AG04450 (cell line): Measurements from ENCODE around the gene NTM. TPM values are rescaled to one million over a fixed set of nuclear protein-coding genes. Genes with fewer than 3 reads are reported as not detected.

ENCODE experiments used
- CTCF ChIA-PET: fragments of 300-600, 350-600 bp; formaldehyde crosslinking; extraction: SDS; loops from one replicate; lab custom pipeline; 2022; ENCODE audit warnings: antibody characterized with exemption, inconsistent platforms; lab: Charles Lee
- POLR2A ChIA-PET: fragments of 350-600 bp; formaldehyde crosslinking; extraction: SDS; loops from one replicate; lab custom pipeline; 2021; ENCODE audit warnings: antibody characterized with exemption, inconsistent platforms; lab: Yijun Ruan, JAX
- DNase-seq: peaks from one replicate; pipeline ENCODE4 v3.0.0-alpha.2; 2011; ENCODE audit warnings: low read depth, low spot score
- H3K27ac ChIP-seq: one replicate; pipeline ENCODE4 v1.5.1; 2012; ENCODE audit warnings: low read depth, low read length, control low read depth
- H3K27me3 ChIP-seq: one replicate; pipeline ENCODE4 v1.6.0; 2012; ENCODE audit warnings: low read length; ENCODE audit not compliant: control insufficient read depth, insufficient read depth
- H3K4me3 ChIP-seq: 2 replicates; pipeline ENCODE4 v1.5.1; 2011; ENCODE audit warnings: mild to moderate bottlenecking, low read depth, low read length, control low read depth
- H3K9me3 ChIP-seq: 2 replicates; pipeline ENCODE4 v1.5.1; 2012; ENCODE audit warnings: low read length; ENCODE audit not compliant: control insufficient read depth, insufficient read depth
- polyA plus RNA-seq: library from polyadenylated mRNA; depleted of rRNA; stranded (reverse); fragments of >200 nt; gene quantifications from 2 replicates; pipeline ENCODE4 v1.2.3, GENCODE V29; 2011
- TF ChIP-seq, protein P1 (sequence below): IDR thresholded peaks from 2 replicates; pipeline ENCODE4 v1.5.1; 2011; ENCODE audit warnings: low read depth, low read length, control low read depth, inconsistent platforms

Gene NTM
- polyA plus RNA-seq, 1 experiment: 26.9 TPM

DNA sequence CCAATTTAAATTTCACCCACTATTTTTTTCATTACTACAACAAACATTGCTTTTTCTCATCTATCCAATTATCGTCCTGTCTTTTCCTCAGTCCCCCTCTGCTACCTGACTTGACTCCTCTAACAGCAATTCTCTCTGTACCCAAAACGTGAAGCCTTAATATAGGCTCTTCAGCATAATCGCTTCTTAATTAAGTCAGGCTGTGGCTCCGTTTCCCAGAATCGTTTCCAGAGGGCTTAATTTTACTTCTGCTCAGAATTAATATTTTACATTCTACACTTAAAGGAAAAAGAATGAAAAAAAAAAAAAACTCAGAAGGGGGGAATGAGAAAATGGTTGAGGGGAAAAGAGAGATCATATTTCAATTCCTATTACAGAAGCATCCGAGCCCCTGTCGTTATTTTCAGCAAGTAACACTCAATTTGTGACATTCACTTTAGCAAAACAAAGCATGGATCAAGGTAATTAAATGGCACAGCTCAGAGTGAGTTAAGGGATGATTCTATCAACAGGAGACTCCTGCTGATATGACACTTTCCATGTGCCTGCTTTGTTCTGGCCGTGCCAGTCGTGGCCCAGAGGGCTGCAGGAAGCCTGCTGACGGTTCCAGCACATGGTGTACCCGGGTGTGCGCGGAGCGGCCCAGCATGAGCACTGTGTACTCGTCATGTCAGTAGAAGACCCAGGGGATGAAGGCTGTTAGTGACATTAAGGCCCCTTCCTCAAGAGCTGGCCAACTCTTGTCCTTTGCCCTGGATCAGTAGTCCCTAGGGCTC lies 272.5 kb downstream of the NTM start:
- TF ChIP-seq, protein P1, sequence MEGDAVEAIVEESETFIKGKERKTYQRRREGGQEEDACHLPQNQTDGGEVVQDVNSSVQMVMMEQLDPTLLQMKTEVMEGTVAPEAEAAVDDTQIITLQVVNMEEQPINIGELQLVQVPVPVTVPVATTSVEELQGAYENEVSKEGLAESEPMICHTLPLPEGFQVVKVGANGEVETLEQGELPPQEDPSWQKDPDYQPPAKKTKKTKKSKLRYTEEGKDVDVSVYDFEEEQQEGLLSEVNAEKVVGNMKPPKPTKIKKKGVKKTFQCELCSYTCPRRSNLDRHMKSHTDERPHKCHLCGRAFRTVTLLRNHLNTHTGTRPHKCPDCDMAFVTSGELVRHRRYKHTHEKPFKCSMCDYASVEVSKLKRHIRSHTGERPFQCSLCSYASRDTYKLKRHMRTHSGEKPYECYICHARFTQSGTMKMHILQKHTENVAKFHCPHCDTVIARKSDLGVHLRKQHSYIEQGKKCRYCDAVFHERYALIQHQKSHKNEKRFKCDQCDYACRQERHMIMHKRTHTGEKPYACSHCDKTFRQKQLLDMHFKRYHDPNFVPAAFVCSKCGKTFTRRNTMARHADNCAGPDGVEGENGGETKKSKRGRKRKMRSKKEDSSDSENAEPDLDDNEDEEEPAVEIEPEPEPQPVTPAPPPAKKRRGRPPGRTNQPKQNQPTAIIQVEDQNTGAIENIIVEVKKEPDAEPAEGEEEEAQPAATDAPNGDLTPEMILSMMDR: no peak
- POLR2A ChIA-PET: no interaction called here
- no peak for DNase-seq
- Histone ChIP-seq H3K27ac (no peak overlapping the region), H3K27me3 (no peaks in the 10 kb centered on the region), H3K9me3 (no peaks in the 10 kb centered on the region), H3K4me3 (no peak overlapping the region)
- CTCF ChIA-PET: no interaction called here

DNA sequence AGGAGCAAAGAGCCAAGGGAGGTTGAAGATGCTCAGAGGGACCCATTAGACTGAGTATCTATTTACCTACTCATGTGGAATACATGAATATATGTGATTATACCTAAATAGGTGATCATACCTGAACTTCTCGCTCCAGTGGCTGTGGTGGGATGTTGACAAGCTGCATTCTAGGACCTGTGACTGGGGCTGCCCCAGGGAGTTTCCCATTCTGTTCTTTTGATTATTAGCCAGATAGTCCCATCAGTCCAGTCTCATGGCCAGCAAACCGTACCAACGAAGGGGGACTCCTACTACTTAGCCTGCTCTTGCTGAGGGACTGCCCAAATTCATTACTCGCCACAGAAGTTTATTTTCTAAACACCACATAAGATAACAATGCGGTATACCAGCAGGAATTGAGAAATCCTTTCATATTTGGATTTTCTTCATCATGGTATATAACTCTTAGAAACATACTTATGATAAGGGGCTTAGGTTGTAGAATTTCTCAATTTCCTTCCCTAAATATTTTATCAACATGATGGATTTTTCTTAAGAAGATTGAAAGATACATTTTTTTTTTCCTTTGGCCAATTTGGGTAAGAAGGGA lies 273.9 kb downstream of the NTM start:
- CTCF ChIA-PET: no interaction called here
- TF ChIP-seq, protein P1: no peak
- H3K27ac ChIP-seq: no peak overlapping the region
- no peak overlapping the region for H3K4me3 ChIP-seq
- no peaks in the 10 kb centered on the region for H3K9me3 ChIP-seq
- POLR2A ChIA-PET: no interaction called here
- DNase-seq: no peak
- H3K27me3 ChIP-seq: no peaks in the 10 kb centered on the region

DNA sequence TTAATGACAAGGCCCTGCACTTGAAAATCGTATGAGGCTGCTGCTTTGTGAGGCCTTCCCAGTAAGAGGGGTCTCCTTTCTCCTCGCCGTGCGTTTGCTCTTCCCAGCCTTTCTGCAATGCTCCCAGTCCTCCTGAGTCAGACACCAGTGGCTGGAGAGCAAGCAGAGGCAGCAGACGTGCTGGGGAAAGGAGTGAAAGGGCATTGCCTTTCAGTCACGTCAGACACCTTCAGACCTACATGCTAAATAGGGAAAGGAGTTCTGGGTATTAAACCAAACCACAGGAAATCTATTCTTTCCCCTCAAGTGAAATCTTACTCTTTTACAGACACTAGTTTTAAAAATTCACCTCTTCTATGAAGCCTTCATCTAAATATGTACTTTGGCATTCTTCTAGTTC lies 274.8 kb downstream of the NTM start:
- ChIA-PET CTCF (interaction anchor here (1.8 kb wide), 1 partner anchor 29 kb away, joined by 8 read pairs; no protein-coding TSS in a partner anchor), POLR2A (no interaction called here)
- no peak overlapping the region for H3K4me3 ChIP-seq
- TF ChIP-seq, protein P1: no peak
- H3K27ac ChIP-seq: no peak overlapping the region
- H3K9me3 ChIP-seq: no peaks in the 10 kb centered on the region
- DNase-seq: no peak
- no peaks in the 10 kb centered on the region for H3K27me3 ChIP-seq

DNA sequence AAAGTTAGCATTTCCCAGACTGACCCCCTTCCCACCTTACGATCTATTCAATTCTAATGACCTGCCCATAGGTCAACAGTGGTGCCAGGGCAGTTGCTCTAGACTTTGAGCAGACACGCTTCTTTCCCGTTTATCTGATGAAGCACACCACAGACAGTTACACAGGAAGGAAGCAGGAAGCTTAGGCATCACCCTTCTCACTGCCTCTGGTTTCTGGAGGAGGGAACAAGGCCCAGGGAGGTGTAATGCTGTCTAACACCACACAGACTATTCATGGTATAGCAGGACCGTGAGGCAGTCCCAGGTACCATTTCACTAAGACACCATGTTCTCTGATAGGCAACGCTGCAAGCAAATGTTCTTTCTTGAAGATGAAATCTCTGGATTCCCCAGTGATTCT lies 279.4 kb downstream of the NTM start:
- Histone ChIP-seq H3K27ac (no peak overlapping the region), H3K27me3 (peaks cover 4% of the 10 kb centered on the region), H3K4me3 (no peak overlapping the region), H3K9me3 (no peaks in the 10 kb centered on the region)
- TF ChIP-seq, protein P1: no peak
- no peak for DNase-seq
- CTCF ChIA-PET: interaction anchor here (2.0 to 2.2 kb wide), 2 partner anchors 24 to 45 kb away, joined by 10 to 15 read pairs; no protein-coding TSS in a partner anchor
- POLR2A ChIA-PET: no interaction called here

DNA sequence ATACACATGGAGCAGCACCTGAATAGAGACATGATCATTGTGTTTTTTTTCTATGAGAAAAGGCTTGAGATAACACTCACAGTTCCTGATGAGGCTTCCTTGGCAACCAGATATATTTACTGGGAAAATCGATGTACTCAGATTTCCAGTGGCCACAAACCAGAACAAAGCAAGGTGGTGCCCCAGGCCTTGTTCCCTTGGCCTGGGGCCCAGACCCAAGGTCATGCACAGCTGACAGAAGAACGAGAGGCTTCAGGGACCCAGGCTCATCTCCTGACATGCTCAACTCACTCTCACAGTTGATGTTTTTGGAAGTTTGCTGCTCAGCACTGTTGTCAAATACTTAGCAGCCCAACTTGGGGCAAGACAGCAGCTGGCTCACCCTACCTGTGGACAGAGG lies 281.8 kb downstream of the NTM start:
- Histone ChIP-seq H3K27me3 (peaks cover 6% of the 10 kb centered on the region), H3K27ac (no peak overlapping the region), H3K4me3 (no peak overlapping the region), H3K9me3 (no peaks in the 10 kb centered on the region)
- ChIA-PET POLR2A (no interaction called here), CTCF (no interaction called here)
- TF ChIP-seq, protein P1: no peak
- DNase-seq: no peak
